PC-3 (cell line): ENCODE data around the gene SYDE1. TPM values are rescaled to one million over a fixed set of nuclear protein-coding genes. Genes with fewer than 3 reads are reported as not detected.

Source experiments
- ATAC-seq: fragments of 200-7000 bp; cut with Tn5 transposase; 2 replicates; pipeline ENCODE4 v1.9.1; 2020; ENCODE audit warnings: mild to moderate bottlenecking, moderate library complexity
- BruUV-seq: library from RNA; stranded (reverse); fragments of 400-500 nt; replicated peaks from 2 replicates; lab custom pipeline; 2021; lab: Mats Ljungman, UMichigan
- CTCF ChIA-PET: fragments of 300-600 bp; sonication (Branson Sonifier 250); formaldehyde crosslinking; loops from one replicate; lab custom pipeline; 2022; ENCODE audit warnings: antibody characterized with exemption; lab: Charles Lee
- POLR2A ChIA-PET: fragments of 300-600 bp; sonication (Branson Sonifier 250); formaldehyde crosslinking; loops from one replicate; lab custom pipeline; 2022; ENCODE audit warnings: antibody characterized with exemption; ENCODE audit not compliant: unreplicated experiment; lab: Charles Lee
- DNase-seq: peaks from one replicate; pipeline ENCODE4 v3.0.0-alpha.2; 2015
- H2AFZ ChIP-seq: fragments of 300-600 bp; sonication (generic); 2 replicates; pipeline ENCODE4 v1.6.0; 2016; ENCODE audit warnings: antibody characterized with exemption, low read length
- H3F3A ChIP-seq: fragments of 300-600 bp; sonication (generic); one replicate; pipeline ENCODE4 v1.6.0; 2017; ENCODE audit warnings: antibody characterized with exemption, low read length, control low read depth, mild to moderate bottlenecking; ENCODE audit not compliant: unreplicated experiment
- H3K27ac ChIP-seq: fragments of 300-600 bp; sonication (generic); 2 replicates; pipeline ENCODE4 v1.5.1; 2016; ENCODE audit warnings: mild to moderate bottlenecking, low read length
- H3K27me3 ChIP-seq: fragments of 300-600 bp; sonication (generic); 2 replicates; pipeline ENCODE4 v1.6.1; 2016; ENCODE audit warnings: low read length, mixed read lengths
- H3K36me3 ChIP-seq: fragments of 300-600 bp; sonication (generic); 2 replicates; pipeline ENCODE4 v1.6.1; 2016; ENCODE audit warnings: low read depth, mixed run types, low read length, mixed read lengths
- H3K4me1 ChIP-seq: fragments of 300-600 bp; sonication (generic); 2 replicates; pipeline ENCODE4 v1.5.1; 2016; ENCODE audit warnings: low read length; ENCODE audit not compliant: insufficient read depth
- H3K4me2 ChIP-seq: fragments of 300-600 bp; sonication (generic); 2 replicates; pipeline ENCODE4 v1.6.0; 2016; ENCODE audit warnings: low read length
- H3K4me3 ChIP-seq: fragments of 300-600 bp; sonication (generic); 2 replicates; pipeline ENCODE4 v1.5.1; 2016; ENCODE audit warnings: mild to moderate bottlenecking, low read length, mixed read lengths
- H3K79me2 ChIP-seq: fragments of 300-600 bp; sonication (generic); 2 replicates; pipeline ENCODE4 v1.6.1; 2017; ENCODE audit warnings: low read length, mixed read lengths
- H3K9ac ChIP-seq: fragments of 300-600 bp; sonication (generic); 2 replicates; pipeline ENCODE4 v1.6.0; 2016; ENCODE audit warnings: mild to moderate bottlenecking, low read length
- H3K9me2 ChIP-seq: fragments of 300-600 bp; sonication (generic); replicated peaks from 2 replicates; pipeline ENCODE4 v1.6.1; 2016; ENCODE audit warnings: mixed run types, low read length, mixed read lengths
- H3K9me3 ChIP-seq: fragments of 300-600 bp; sonication (generic); 2 replicates; pipeline ENCODE4 v1.6.1; 2016; ENCODE audit warnings: low read length, mixed read lengths
- H4K20me1 ChIP-seq: fragments of 300-600 bp; sonication (generic); 2 replicates; pipeline ENCODE4 v1.6.1; 2016; ENCODE audit warnings: low read length, mixed read lengths
- EZH2 ChIP-seq: fragments of 300-600 bp; sonication (generic); IDR thresholded peaks from one replicate; pipeline ENCODE4 v1.6.1; 2017; ENCODE audit warnings: antibody characterized with exemption, mild to moderate bottlenecking, low read length; ENCODE audit not compliant: unreplicated experiment
- EZH2phosphoT487 ChIP-seq: fragments of 300-600 bp; sonication (generic); IDR thresholded peaks from 2 replicates; pipeline ENCODE4 v1.6.1; 2018; ENCODE audit warnings: mild to moderate bottlenecking, antibody characterized with exemption, low read length, borderline replicate concordance
- intact Hi-C: fragments of 100-400 bp; cut with micrococcal nuclease; formaldehyde crosslinking; loops from 2 replicates; pipeline ENCODE4 v1.9.0; 2023
- total RNA-seq: library from RNA; depleted of rRNA; stranded (reverse); fragments of >200 nt; gene quantifications from 2 replicates; pipeline ENCODE4 v1.2.3, GENCODE V29; 2014
- TF ChIP-seq, protein P1 (sequence below): fragments of 300-600 bp; sonication (generic); conservative IDR thresholded peaks from 2 replicates; pipeline ENCODE4 v1.5.1; 2017; ENCODE audit warnings: antibody characterized with exemption, low read depth, mild to moderate bottlenecking, low read length

SYDE1 gene
- total RNA-seq, 1 experiment from 2014 or later = 13.8 TPM

DNA sequence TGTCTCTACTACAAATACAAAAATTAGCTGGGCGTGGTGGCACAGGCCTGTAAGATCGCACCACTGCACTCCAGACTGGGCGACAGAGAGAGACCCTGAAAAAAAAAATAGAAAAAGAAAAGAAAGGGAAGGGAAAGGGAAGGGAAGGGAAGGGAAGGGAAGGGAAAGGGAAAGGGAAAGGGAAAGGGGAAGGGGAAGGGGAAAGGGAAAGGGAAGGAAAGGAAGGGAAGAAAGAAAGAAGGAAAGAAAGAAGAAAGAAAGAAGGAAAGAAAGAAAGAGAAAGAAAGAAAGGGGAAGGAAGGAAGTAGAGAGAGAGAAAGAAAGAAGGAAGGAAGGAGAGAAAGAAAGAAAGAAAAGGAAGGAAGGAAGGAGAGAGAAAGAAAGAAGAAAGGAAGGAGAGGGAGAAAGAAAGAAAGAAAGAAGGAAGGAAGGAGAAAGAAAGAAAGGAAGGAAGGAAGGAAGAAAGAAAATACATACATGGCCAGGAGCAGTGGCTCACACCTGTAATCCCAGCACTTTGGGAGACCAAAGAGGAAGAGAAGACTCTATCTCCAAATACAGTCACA is 8.1 kb upstream of the SYDE1 start:
- CTCF ChIA-PET = no interaction called here
- BruUV-seq = no TSS peak

DNA sequence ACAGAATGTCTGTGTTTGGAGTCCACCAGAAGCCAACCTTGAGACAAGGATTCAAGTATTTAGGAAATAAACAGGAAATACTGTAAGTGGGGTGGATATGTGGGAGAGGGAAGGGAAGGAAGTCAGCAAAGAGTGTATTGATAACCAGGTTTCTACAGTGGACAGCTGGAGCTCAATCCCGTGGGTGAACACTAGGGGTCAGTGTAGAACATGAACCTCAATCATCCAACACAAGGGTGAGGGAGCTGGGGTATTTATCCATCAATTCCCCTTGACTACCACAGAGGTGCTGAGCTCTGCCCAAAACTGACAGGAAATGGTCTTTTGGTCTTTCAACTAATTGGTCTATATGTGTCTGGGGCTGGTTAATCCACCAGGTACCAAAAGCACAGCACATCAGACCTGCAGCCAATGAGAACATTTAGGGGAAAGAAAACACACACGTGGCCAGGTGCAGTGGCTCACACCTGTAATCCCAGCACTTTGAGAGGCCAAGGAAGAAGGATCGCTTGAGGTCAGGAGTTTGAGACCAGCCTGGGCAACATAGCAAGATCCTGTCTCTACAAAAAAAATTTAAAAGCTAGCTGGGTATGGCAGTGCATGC is 5.6 kb upstream of the SYDE1 start:
- H3K27ac ChIP-seq = no peak overlapping the region
- DNase-seq (peak; percentile 62), ATAC-seq (peak; percentile 48; the same call in 1 of the 2 replicates)
- H3K27me3 ChIP-seq = no peaks in the 10 kb centered on the region
- H3K36me3 ChIP-seq = no peaks in the 10 kb centered on the region; the same call in 1 of the 2 replicates
- no peak overlapping the region for H2AFZ ChIP-seq
- TF ChIP-seq EZH2 (no peak), EZH2phosphoT487 (no peak)
- TF ChIP-seq, protein P1, sequence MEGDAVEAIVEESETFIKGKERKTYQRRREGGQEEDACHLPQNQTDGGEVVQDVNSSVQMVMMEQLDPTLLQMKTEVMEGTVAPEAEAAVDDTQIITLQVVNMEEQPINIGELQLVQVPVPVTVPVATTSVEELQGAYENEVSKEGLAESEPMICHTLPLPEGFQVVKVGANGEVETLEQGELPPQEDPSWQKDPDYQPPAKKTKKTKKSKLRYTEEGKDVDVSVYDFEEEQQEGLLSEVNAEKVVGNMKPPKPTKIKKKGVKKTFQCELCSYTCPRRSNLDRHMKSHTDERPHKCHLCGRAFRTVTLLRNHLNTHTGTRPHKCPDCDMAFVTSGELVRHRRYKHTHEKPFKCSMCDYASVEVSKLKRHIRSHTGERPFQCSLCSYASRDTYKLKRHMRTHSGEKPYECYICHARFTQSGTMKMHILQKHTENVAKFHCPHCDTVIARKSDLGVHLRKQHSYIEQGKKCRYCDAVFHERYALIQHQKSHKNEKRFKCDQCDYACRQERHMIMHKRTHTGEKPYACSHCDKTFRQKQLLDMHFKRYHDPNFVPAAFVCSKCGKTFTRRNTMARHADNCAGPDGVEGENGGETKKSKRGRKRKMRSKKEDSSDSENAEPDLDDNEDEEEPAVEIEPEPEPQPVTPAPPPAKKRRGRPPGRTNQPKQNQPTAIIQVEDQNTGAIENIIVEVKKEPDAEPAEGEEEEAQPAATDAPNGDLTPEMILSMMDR = peak; percentile 80
- H3K4me2 ChIP-seq = no peak overlapping the region
- no peaks in the 10 kb centered on the region for H3K4me1 ChIP-seq
- CTCF ChIA-PET = interaction anchor here (0.5 to 1.6 kb wide), 6 partner anchors 9 to 148 kb away, joined by 3 to 7 read pairs (median 4); a partner anchor contains a TSS
- H3K4me3 ChIP-seq = no peak overlapping the region
- H4K20me1 ChIP-seq = no peaks in the 10 kb centered on the region
- no peaks in the 10 kb centered on the region for H3K79me2 ChIP-seq
- no peaks in the 10 kb centered on the region for H3F3A ChIP-seq
- H3K9ac ChIP-seq = no peak overlapping the region
- no peaks in the 10 kb centered on the region for H3K9me2 ChIP-seq
- POLR2A ChIA-PET = interaction anchor here (0.7 kb wide), 1 partner anchor 965 kb away, joined by 3 read pairs; no protein-coding TSS in a partner anchor
- intact Hi-C loops = loop anchor here (1.0 kb wide), 1 partner anchor 49 kb away; no protein-coding TSS in a partner anchor
- H3K9me3 ChIP-seq = 0 out of 2 replicates have a peak, but pooled peaks cover 6% of the 10 kb centered on the region
- no TSS peak for BruUV-seq

More for the DNA sequence above, 8.1 kb upstream of the SYDE1 start:
- H3K4me3 ChIP-seq = no peak overlapping the region
- H3K36me3 ChIP-seq = no peaks in the 10 kb centered on the region
- H3K9ac ChIP-seq = no peak overlapping the region
- TF ChIP-seq EZH2phosphoT487 (no peak), EZH2 (no peak)
- TF ChIP-seq, protein P1 = no peak
- H3K27me3 ChIP-seq = no peaks in the 10 kb centered on the region
- no peaks in the 10 kb centered on the region for H3F3A ChIP-seq
- H3K4me1 ChIP-seq = no peaks in the 10 kb centered on the region; the same call in 1 of the 2 replicates
- no peaks in the 10 kb centered on the region for H3K79me2 ChIP-seq
- H3K9me2 ChIP-seq = no peaks in the 10 kb centered on the region
- no peak for DNase-seq
- POLR2A ChIA-PET = no interaction called here
- intact Hi-C loops = loop anchor here (2.0 kb wide), 1 partner anchor 458 kb away; no protein-coding TSS in a partner anchor
- no peak overlapping the region for H2AFZ ChIP-seq
- H3K9me3 ChIP-seq = 0 out of 2 replicates have a peak, but pooled peaks cover under 1% of the 10 kb centered on the region
- no peak overlapping the region for H3K4me2 ChIP-seq
- no peak overlapping the region for H3K27ac ChIP-seq
- ATAC-seq = no peak
- H4K20me1 ChIP-seq = no peaks in the 10 kb centered on the region
